GM18520 (cell line): ENCODE data around the gene GPHA2.
A peak's percentile ranks its signal among the peaks of the same experiment; 100 is the strongest.

ENCODE experiments used
- ATAC-seq: cut with Tn5 transposase; IDR thresholded peaks from one replicate; pipeline ENCODE4 v1.9.1; 2021; ENCODE audit not compliant: unreplicated experiment

The GPHA2 gene

GRCh38 chr11:64931290-64931689 lies 4.4 kb downstream of the GPHA2 start:
- no peak for ATAC-seq

GRCh38 chr11:64930340-64930739 lies 5.4 kb downstream of the GPHA2 start:
- no peak for ATAC-seq

- ATAC-seq: no peak
These were observed 6.1 kb downstream of the GPHA2 start for GRCh38 chr11:64929625-64930024.

GRCh38 chr11:64928957-64929356 lies 6.7 kb downstream of the GPHA2 start:
- no peak for ATAC-seq

- ATAC-seq: no peak
These were observed 9.0 kb downstream of the GPHA2 start for GRCh38 chr11:64926689-64927088.

- ATAC-seq: no peak
These were observed 9.9 kb downstream of the GPHA2 start for GRCh38 chr11:64925536-64926436.

GRCh38 chr11:64924910-64925284 lies 10.8 kb downstream of the GPHA2 start:
- no peak for ATAC-seq

- ATAC-seq: peak; percentile 70
These were observed 11.5 kb downstream of the GPHA2 start, which contains the start of gene PPP2R5B for GRCh38 chr11:64923944-64924909. PPP2R5B (plus strand) TSS chr11:64924689; CDS start chr11:64925735, 1,046 bp downstream.

- ATAC-seq: no peak
These were observed 12.5 kb downstream of the GPHA2 start for GRCh38 chr11:64923151-64923661.

GRCh38 chr11:64921384-64921783 lies 14.3 kb downstream of the GPHA2 start:
- ATAC-seq: no peak

- ATAC-seq: no peak
These were observed 15.6 kb downstream of the GPHA2 start for GRCh38 chr11:64920124-64920523.

- no peak for ATAC-seq
These were observed 16.1 kb downstream of the GPHA2 start for GRCh38 chr11:64919627-64920026.

GRCh38 chr11:64918017-64918416 lies 17.7 kb downstream of the GPHA2 start:
- ATAC-seq: no peak

GRCh38 chr11:64917663-64917995 lies 18.1 kb downstream of the GPHA2 start:
- no peak for ATAC-seq

GRCh38 chr11:64916775-64917662 lies 18.7 kb downstream of the GPHA2 start, which contains the start of gene ATG2A:
ATG2A (minus strand) TSS chr11:64917209; CDS start chr11:64917135, 74 bp downstream.
- ATAC-seq: peak; percentile 95

GRCh38 chr11:64916040-64916774 lies 19.5 kb downstream of the GPHA2 start:
- no peak for ATAC-seq

GRCh38 chr11:64915376-64915887 lies 20.3 kb downstream of the GPHA2 start:
- no peak for ATAC-seq

- ATAC-seq: no peak
These were observed 21.6 kb downstream of the GPHA2 start for GRCh38 chr11:64914123-64914522.

- ATAC-seq: no peak
These were observed 22.4 kb downstream of the GPHA2 start for GRCh38 chr11:64913171-64913727.
